Subcutaneous adipose tissue (tissue), 4 donors: ENCODE results near the gene TAC4. TPM values are rescaled to one million over a fixed set of nuclear protein-coding genes. Genes with fewer than 3 reads are reported as not detected.

ENCODE experiments used
- total RNA-seq, 4 donors: library from RNA; depleted of rRNA; stranded (reverse); fragments of >200 nt; gene quantifications; one replicate each; pipeline ENCODE4 v1.1.0, GENCODE V29; 2016
- TF ChIP-seq, protein P1 (sequence below): fragments of 450-650 bp; IDR thresholded peaks from one replicate; pipeline ENCODE4 v1.5.1; 2016; ENCODE audit warnings: low read depth, mild to moderate bottlenecking, control low read depth, antibody characterized with exemption, moderate library complexity

Gene TAC4
- total RNA-seq, 4 donors from 2014 or later = not detected

DNA sequence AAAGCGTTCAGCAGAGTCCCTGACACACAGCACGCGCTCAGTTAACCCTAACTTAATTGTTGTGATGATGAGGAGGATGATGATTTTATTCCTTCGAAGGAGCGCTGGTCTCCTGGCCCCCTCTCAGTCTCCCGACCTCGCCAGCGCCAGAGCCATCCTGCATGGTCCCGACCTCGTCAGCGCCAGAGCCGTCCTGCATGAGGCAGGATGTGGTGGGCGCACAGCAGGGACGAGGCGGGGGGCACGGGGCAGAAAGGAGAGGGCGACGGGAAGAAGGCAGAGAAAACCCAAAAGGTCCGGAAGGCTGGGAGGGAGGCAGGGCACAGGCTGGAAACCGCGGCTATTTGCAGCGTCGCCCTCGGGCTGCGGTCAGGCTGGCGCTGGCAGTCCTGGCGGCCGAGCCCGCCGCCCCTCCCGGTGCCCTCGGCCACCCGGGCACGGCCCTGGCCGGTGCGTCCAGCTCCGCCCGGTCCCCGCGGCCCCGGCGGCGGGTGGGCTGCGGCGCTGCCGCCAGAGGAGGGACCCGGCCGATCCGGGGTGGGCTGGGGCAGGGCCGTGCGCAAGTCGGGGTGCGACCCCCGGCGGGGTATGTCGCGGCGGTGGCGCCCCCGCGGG, 3.0 kb upstream of the TAC4 start:
- TF ChIP-seq, protein P1, sequence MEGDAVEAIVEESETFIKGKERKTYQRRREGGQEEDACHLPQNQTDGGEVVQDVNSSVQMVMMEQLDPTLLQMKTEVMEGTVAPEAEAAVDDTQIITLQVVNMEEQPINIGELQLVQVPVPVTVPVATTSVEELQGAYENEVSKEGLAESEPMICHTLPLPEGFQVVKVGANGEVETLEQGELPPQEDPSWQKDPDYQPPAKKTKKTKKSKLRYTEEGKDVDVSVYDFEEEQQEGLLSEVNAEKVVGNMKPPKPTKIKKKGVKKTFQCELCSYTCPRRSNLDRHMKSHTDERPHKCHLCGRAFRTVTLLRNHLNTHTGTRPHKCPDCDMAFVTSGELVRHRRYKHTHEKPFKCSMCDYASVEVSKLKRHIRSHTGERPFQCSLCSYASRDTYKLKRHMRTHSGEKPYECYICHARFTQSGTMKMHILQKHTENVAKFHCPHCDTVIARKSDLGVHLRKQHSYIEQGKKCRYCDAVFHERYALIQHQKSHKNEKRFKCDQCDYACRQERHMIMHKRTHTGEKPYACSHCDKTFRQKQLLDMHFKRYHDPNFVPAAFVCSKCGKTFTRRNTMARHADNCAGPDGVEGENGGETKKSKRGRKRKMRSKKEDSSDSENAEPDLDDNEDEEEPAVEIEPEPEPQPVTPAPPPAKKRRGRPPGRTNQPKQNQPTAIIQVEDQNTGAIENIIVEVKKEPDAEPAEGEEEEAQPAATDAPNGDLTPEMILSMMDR = no peak

DNA sequence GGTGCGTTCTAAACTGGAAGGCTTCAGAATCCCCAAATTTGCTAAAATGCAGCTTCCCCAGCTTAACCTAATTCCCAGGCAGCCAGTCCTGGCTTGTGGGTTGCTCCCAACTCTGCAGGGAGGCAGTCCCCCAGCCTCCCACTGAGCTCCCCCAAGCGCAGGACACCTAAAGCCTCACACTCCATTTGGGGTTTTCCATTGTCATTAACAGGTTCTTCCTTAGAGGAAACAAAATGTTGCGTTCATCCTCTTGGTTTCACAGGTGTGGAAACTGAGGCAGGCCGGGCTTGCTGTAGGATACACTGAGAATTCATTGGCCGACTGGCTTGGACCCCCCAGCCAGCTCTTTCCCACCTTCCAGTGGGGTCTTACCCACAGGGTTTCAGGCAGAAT, 2.3 kb upstream of the TAC4 start:
- TF ChIP-seq, protein P1 = no peak

DNA sequence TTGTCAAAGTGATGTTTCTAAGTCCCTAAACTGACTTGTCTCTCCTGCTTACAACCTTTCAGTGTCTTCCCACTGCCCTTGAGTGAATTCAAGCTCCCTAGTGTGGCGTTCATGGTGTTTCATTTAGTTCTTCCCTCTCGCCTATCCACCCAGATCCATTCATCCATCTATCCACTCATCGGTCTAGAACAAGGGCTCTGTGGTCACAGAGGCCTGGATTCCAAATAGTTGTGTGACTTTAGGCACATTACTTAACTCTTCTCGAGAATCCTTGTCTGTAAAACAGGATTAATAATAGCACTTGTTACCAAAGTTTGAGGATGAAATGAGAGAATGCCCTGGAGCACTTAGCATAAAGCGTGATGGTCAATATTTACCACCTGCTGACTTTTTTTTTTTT, 870 bp upstream of the TAC4 start:
- TF ChIP-seq, protein P1 = no peak

DNA sequence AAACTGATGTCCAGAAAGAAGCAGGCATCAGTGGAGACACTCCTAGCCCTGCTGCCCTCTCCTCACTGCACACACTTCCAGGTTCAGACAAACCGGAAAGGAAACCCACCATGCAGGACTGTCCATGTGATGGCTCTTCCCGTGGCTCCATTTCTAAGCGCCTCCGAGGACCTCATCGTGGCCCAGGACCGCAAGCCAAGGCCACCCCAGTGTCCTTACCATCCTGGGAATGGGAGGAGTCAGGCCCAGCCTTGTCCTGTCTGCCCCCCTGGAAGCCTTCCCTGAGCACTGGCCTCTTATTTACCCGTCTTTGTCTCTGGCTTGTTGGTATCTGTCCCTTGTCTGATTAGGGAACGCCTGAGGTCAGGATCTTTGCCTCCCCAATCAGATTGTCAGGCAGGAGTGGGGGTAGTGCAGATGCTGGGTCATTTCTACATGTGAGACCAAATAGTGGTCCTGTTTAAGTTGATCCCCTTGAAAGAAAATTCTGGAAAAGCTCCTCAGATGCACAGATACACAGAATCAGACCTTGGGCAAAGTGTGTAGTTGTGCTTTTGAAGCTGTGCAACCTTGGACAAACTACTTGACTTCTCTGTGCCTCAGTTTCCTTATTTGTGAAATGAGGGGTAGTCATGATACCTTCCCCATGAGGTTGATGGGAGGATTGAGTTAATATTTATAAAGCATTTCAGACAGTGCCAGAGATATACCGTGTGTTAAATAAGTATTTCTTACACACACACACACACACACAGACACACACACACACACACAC, 744 bp downstream of the TAC4 start:
- TF ChIP-seq, protein P1 = no peak

DNA sequence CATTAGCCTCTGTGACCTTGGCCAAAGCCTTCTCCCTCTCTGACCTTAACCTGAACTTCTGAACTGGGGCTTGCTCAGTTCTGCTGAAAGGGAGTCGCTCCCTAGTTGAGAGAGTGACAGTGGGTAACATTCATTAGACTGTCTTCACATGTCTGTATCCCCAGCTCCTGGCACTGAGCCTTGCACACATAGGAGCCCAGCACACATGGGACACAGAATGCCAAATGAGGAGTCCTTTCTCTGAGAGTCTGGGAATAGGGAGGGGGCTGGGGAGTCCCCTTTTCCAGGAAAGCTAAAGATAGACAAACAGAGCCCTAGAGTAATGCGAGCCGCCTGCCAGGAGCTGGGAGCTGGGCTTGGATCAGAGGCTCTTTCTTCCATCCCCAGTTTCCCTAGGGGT, 2.5 kb downstream of the TAC4 start:
- TF ChIP-seq, protein P1 = no peak

DNA sequence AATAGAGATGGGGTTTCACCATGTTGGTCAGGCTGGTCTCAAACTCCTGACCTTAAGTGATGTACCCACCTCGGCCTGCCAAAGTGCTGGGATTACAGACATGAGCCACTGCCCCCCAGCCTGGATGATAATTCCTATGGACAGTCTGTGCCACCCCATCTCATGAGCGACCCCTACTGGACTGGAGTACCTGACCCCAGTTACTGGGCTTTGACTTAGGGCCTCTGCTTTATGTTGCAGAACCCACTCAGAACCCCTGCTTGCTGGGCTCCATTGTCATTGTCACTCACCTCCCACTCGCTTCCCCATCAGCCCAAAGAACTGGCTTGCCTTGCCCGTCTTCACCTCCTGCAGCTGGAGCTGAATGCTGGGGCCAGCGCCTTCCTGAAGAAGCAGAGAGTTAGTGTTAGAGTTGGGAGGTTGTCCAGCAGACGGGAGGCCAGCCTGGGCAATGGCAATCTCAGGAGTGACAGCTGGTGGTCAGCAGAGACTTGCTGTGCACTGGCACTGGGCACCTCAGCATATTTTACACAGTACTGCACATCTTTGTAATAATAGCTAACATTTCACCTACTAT, 4.0 kb downstream of the TAC4 start:
- TF ChIP-seq, protein P1 = no peak

DNA sequence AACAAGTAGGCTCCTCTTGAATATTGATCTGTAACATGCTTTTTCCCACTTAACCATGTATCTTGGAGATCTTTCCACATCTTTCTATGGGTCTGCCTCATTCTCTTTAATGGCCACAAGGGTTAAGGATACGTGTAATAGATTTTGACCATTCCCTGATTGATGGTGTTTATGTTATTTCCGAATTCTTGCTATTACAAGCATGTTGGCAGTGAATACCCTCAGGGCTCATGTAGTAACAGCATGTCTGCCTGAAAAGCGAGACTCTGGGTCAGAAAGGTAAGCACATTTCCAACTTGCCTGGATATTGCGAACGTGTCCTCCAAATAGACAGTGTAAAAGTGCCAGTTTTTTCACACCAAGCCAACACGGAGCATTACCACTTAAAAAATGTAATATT, 5.0 kb downstream of the TAC4 start:
- TF ChIP-seq, protein P1 = no peak
